Stimulated activated CD4-positive, alpha-beta T cell treated with anti-CD3 and anti-CD28 coated beads, TNF-alpha, amount 100 ng/mL, for 48 hours (primary cell): Measurements from ENCODE around the gene SMIM3.
A peak's percentile ranks its signal among the peaks of the same experiment; 100 is the strongest.

Experiments
- DNase-seq, 3 donors: peaks; one replicate each; pipeline ENCODE4 v3.0.0-alpha.2; 2020; ENCODE audit warnings: low read depth in 3 of 3

The SMIM3 gene

GRCh38 chr5:150765011-150765798, 13.4 kb upstream of the SMIM3 start:
- DNase-seq = no peak

GRCh38 chr5:150765799-150766169, 12.8 kb upstream of the SMIM3 start:
- no peak for DNase-seq

- no peak for DNase-seq
These were observed 12.3 kb upstream of the SMIM3 start for GRCh38 chr5:150766251-150766650.

- no peak for DNase-seq
These were observed 7.3 kb upstream of the SMIM3 start for GRCh38 chr5:150771034-150771795.

- DNase-seq = no peak
These were observed 4.4 kb upstream of the SMIM3 start for GRCh38 chr5:150774145-150774544.

- DNase-seq = no peak
These were observed 872 bp upstream of the SMIM3 start for GRCh38 chr5:150777685-150778084.

GRCh38 chr5:150778088-150778516, 455 bp upstream of the SMIM3 start:
- DNase-seq = no peak

GRCh38 chr5:150779397-150780186, 1.0 kb downstream of the SMIM3 start:
- DNase-seq = no peak

- no peak for DNase-seq
These were observed 1.7 kb downstream of the SMIM3 start for GRCh38 chr5:150780187-150780692.

GRCh38 chr5:150780816-150781221, 2.3 kb downstream of the SMIM3 start:
- no peak for DNase-seq

GRCh38 chr5:150781706-150782614, 3.4 kb downstream of the SMIM3 start:
- DNase-seq = no peak

- DNase-seq = no peak
These were observed 4.3 kb downstream of the SMIM3 start for GRCh38 chr5:150782850-150783249.

GRCh38 chr5:150783422-150783928, 4.9 kb downstream of the SMIM3 start:
- DNase-seq = peak in 2 of 3 donors; percentile 53 to 55

GRCh38 chr5:150785950-150786349, 7.4 kb downstream of the SMIM3 start:
- no peak for DNase-seq

- DNase-seq = no peak
These were observed 8.3 kb downstream of the SMIM3 start for GRCh38 chr5:150786876-150787275.

GRCh38 chr5:150787656-150788055, 9.1 kb downstream of the SMIM3 start:
- DNase-seq = no peak

GRCh38 chr5:150788977-150789376, 10.4 kb downstream of the SMIM3 start:
- DNase-seq = no peak

- DNase-seq = no peak
These were observed 10.9 kb downstream of the SMIM3 start for GRCh38 chr5:150789450-150789849.

GRCh38 chr5:150789943-150790611, 11.5 kb downstream of the SMIM3 start:
- DNase-seq = peak; percentile 56 to 72 (median 67)

GRCh38 chr5:150791536-150791935, 13.0 kb downstream of the SMIM3 start:
- DNase-seq = no peak
